EH (cell line): ENCODE data around the gene DBX1.
"Not testable (repeated sequence)": the region's sequence is repeated elsewhere in the genome, so short reads cannot be mapped to it uniquely, and the experiment has no call there.

ENCODE experiments used
- DNase-seq: peaks from one replicate; pipeline ENCODE4 v3.0.0-alpha.2; 2015; ENCODE audit warnings: low read depth

DBX1 gene

GRCh38 chr11:20161923-20162744, 1.9 kb upstream of the DBX1 start:
- no peak for DNase-seq

GRCh38 chr11:20161230-20161918, 1.1 kb upstream of the DBX1 start:
- peak; percentile 49 for DNase-seq

- no peak for DNase-seq
These were observed 551 bp downstream of the DBX1 start for GRCh38 chr11:20159466-20160381.

- peak; percentile 74 for DNase-seq
These were observed 1.5 kb downstream of the DBX1 start for GRCh38 chr11:20158597-20159257.

GRCh38 chr11:20157728-20158127, 2.5 kb downstream of the DBX1 start:
- no peak for DNase-seq

GRCh38 chr11:20156876-20157613, 3.2 kb downstream of the DBX1 start:
- DNase-seq: no peak

GRCh38 chr11:20156280-20156875, 3.9 kb downstream of the DBX1 start:
- DNase-seq: no peak

GRCh38 chr11:20155683-20156279, 4.5 kb downstream of the DBX1 start:
- DNase-seq: no peak

- DNase-seq: peak; percentile 64
These were observed 5.9 kb downstream of the DBX1 start for GRCh38 chr11:20154381-20154780.

GRCh38 chr11:20138707-20139106, 21.6 kb downstream of the DBX1 start:
- DNase-seq: no peak

- DNase-seq: no peak
These were observed 22.6 kb downstream of the DBX1 start for GRCh38 chr11:20137637-20138036.

GRCh38 chr11:20134991-20135736, 25.1 kb downstream of the DBX1 start:
- peak; percentile 61 for DNase-seq

GRCh38 chr11:20132667-20133039, 27.6 kb downstream of the DBX1 start:
- no peak for DNase-seq

GRCh38 chr11:20131788-20132666, 28.2 kb downstream of the DBX1 start:
- DNase-seq: peak; percentile 71

GRCh38 chr11:20129665-20130064, 30.6 kb downstream of the DBX1 start:
- DNase-seq: no peak

GRCh38 chr11:20128528-20128825, 31.8 kb downstream of the DBX1 start:
- DNase-seq: not testable (repeated sequence)

GRCh38 chr11:20127671-20128527, 32.4 kb downstream of the DBX1 start:
- peak; percentile 73 for DNase-seq

- DNase-seq: no peak
These were observed 33.6 kb downstream of the DBX1 start for GRCh38 chr11:20126724-20127123.
